K562 (cell line): Measurements from ENCODE around the gene CD300LG. TPM values are rescaled to one million over a fixed set of nuclear protein-coding genes. Genes with fewer than 3 reads are reported as not detected.

Experiments
- CHD7 ChIP-seq: fragments of 200-600 bp; sonication (generic); IDR thresholded peaks from one replicate; pipeline ENCODE4 v1.6.1; 2012; ENCODE audit warnings: mild to moderate bottlenecking, low read depth, low read length, inconsistent platforms
- polyA plus RNA-seq, 8 experiments: library from polyadenylated mRNA; depleted of rRNA in 4 of 8; stranded (reverse) in 5 of 8; unstranded in 3 of 8; fragments of >200 nt; fragmentation: Nextera tagmentation in 2 of 8; fragmentation: Illumina TruSeq in 1 of 8; extraction: Ambion mirVana in 2 of 8; extraction: Trizol in 1 of 8; gene quantifications; 2 replicates each; pipeline versions ENCODE4 v1.2.1 to v1.2.3, GENCODE V29; 2011 to 2014; ENCODE audit warnings: inconsistent platforms in 1 of 8, missing spikeins in 1 of 8
- total RNA-seq, 7 experiments: library from RNA; depleted of rRNA in 6 of 7; stranded (reverse); fragments of >200 nt in 6 of 7; fragmentation: Illumina TruSeq in 2 of 7; extraction: Trizol in 2 of 7; gene quantifications; 2 replicates each; pipeline versions ENCODE4 v1.2.1 to v1.2.3, GENCODE V29; 2011 to 2021; ENCODE audit warnings: low replicate concordance in 1 of 7

Gene CD300LG
- total and polyA plus RNA-seq, 9 of the 15 experiments (the other 6 are each of a cell fraction or from before 2014, with no cell fraction given) = not detected

GRCh38 chr17:43832168-43832975 is 14.6 kb upstream of the CD300LG start (continued):
- TF ChIP-seq CHD7 = no peak
- TF ChIP-seq, all 486 proteins: peak for 13
